A549 treated with RU486 at 1 μM for 4 hours (cell line): ENCODE data around the gene NDUFV3. TPM values are rescaled to one million over a fixed set of nuclear protein-coding genes. Genes with fewer than 3 reads are reported as not detected.

ENCODE experiments used
- total RNA-seq: library from RNA; stranded (reverse); fragments of 200-300 nt; extraction: Qiagen RNA extraction; gene quantifications from 5 replicates; pipeline ENCODE4 v1.2.3, GENCODE V29; 2022; ENCODE audit warnings: low read depth

Gene NDUFV3
- 20.0 to 27.8 TPM (median 20.5 TPM) in 5 replicates for total RNA-seq

GRCh38 chr21:42892931-42893755 lies at the start of gene NDUFV3:
Gene NDUFV3, plus strand, starts transcription at chr21:42893309. Its CDS starts 25 bp downstream, at chr21:42893334.

GRCh38 chr21:42878993-42879787 lies 13.9 kb upstream of the NDUFV3 start, which contains the start of gene WDR4:
Gene WDR4, minus strand, starts transcription at chr21:42879539. Its CDS starts 44 bp downstream, at chr21:42879495.

GRCh38 chr21:42925114-42925926 lies 32.2 kb downstream of the NDUFV3 start, which contains the start of gene ERVH48-1:
Gene ERVH48-1, minus strand, starts transcription at chr21:42925630. Its CDS starts 6,624 bp downstream, at chr21:42919006.

Other genes with a start within 250 kb of the NDUFV3 start
- gene PDE9A, start 239.7 kb upstream of the NDUFV3 start, total RNA-seq, result 1.1 to 1.7 TPM (median 1.2 TPM) in 5 replicates
- gene WDR4, start 13.8 kb upstream of the NDUFV3 start, total RNA-seq, result 21.3 to 33.4 TPM (median 30.7 TPM) in 5 replicates
- gene ERVH48-1, start 32.3 kb downstream of the NDUFV3 start, total RNA-seq, result not detected in 5 replicates
- gene PKNOX1, start 81.3 kb downstream of the NDUFV3 start, total RNA-seq, result 4.3 to 7.1 TPM (median 5.7 TPM) in 5 replicates
- 10.3 to 13.0 TPM (median 11.4 TPM) in 5 replicates for gene CBS, start 182.5 kb downstream of the NDUFV3 start, total RNA-seq
- 49.4 to 101 TPM (median 63.1 TPM) in 5 replicates for gene U2AF1, start 214.3 kb downstream of the NDUFV3 start, total RNA-seq